Panc1 (cell line): ENCODE data around the gene HELZ2. TPM values are rescaled to one million over a fixed set of nuclear protein-coding genes. Genes with fewer than 3 reads are reported as not detected.

Source experiments
- ATAC-seq: fragments of 200-7000 bp; cut with Tn5 transposase; 2 replicates; pipeline ENCODE4 v1.9.1; 2020; ENCODE audit warnings: mild to moderate bottlenecking, moderate library complexity
- BruUV-seq: library from RNA; stranded (reverse); fragments of 400-500 nt; replicated peaks from 2 replicates; lab custom pipeline; 2021; lab: Mats Ljungman, UMichigan
- CTCF ChIA-PET: fragments of 300-600 bp; sonication (Branson Sonifier 250); formaldehyde crosslinking; loops from one replicate; lab custom pipeline; 2022; ENCODE audit warnings: antibody characterized with exemption; lab: Charles Lee
- POLR2A ChIA-PET: fragments of 300-600 bp; sonication (Branson Sonifier 250); formaldehyde crosslinking; loops from one replicate; lab custom pipeline; 2022; ENCODE audit warnings: antibody characterized with exemption; lab: Charles Lee
- DNase-seq: peaks from one replicate; pipeline ENCODE4 v3.0.0-alpha.2; 2010; ENCODE audit warnings: low read depth, low spot score
- H3K27ac ChIP-seq: 2 replicates; pipeline ENCODE4 v1.5.1; 2011; ENCODE audit warnings: mild to moderate bottlenecking, low read length, inconsistent platforms
- H3K27me3 ChIP-seq: fragments of 200-500 bp; sonication (Bioruptor generic); 2 replicates; pipeline ENCODE4 v1.6.0; 2014; ENCODE audit warnings: low read length, inconsistent platforms; ENCODE audit not compliant: control insufficient read depth, insufficient read depth
- H3K36me3 ChIP-seq: fragments of 200-500 bp; sonication (Bioruptor generic); 2 replicates; pipeline ENCODE4 v1.5.1; 2014; ENCODE audit warnings: inconsistent platforms, mild to moderate bottlenecking, low read length, moderate library complexity; ENCODE audit not compliant: control insufficient read depth, insufficient read depth
- H3K4me1 ChIP-seq: 2 replicates; pipeline ENCODE4 v1.5.1; 2011; ENCODE audit warnings: inconsistent platforms, mild to moderate bottlenecking, low read length, moderate library complexity; ENCODE audit not compliant: control insufficient read depth, insufficient read depth
- H3K4me3 ChIP-seq, 2 experiments: 2 replicates each; pipeline ENCODE4 v1.5.1; 2011 to 2012; ENCODE audit warnings: low read depth in 2 of 2, low read length in 2 of 2, mild to moderate bottlenecking in 2 of 2, inconsistent platforms in 1 of 2, moderate library complexity in 1 of 2
- H3K9me3 ChIP-seq: fragments of 200-500 bp; sonication (Bioruptor generic); 2 replicates; pipeline ENCODE4 v1.5.1; 2014; ENCODE audit warnings: low read depth, mild to moderate bottlenecking, inconsistent platforms, low read length, moderate library complexity; ENCODE audit not compliant: control insufficient read depth, insufficient read depth
- POLR2AphosphoS5 ChIP-seq: IDR thresholded peaks from 2 replicates; pipeline ENCODE4 v1.6.1; 2012; ENCODE audit warnings: mild to moderate bottlenecking, low read depth, low read length, moderate library complexity
- SIN3A ChIP-seq: IDR thresholded peaks from 2 replicates; pipeline ENCODE4 v1.6.1; 2012; ENCODE audit warnings: low read depth, mild to moderate bottlenecking, low read length, moderate library complexity, borderline replicate concordance; ENCODE audit not compliant: insufficient read depth
- TCF7L2 ChIP-seq: IDR thresholded peaks from 2 replicates; pipeline ENCODE4 v1.6.1; 2011; ENCODE audit warnings: mild to moderate bottlenecking, low read depth, low read length, inconsistent platforms
- in situ Hi-C: cut with HindIII; loops from 2 replicates; pipeline ENCODE4 v1.10.0; 2016; ENCODE audit warnings: low sequenced_read_pairs, low pct_unique_long_range_greater_than_20kb
- intact Hi-C: fragments of 100-400 bp; cut with micrococcal nuclease; formaldehyde crosslinking; loops from one replicate; pipeline ENCODE4 v1.10.0; 2022; ENCODE audit not compliant: unreplicated experiment
- total RNA-seq: library from RNA; stranded (reverse); gene quantifications from one replicate; pipeline ENCODE4 v1.2.1, GENCODE V29; 2021; ENCODE audit not compliant: unreplicated experiment
- TF ChIP-seq, protein P1 (sequence below), 2 experiments: IDR thresholded peaks; 2 replicates each; pipeline ENCODE4 v1.6.1; 2011 to 2012; ENCODE audit warnings: low read depth in 2 of 2, control low read depth in 1 of 2, low read length in 1 of 2, mild to moderate bottlenecking in 1 of 2, moderate library complexity in 1 of 2; ENCODE audit not compliant: insufficient read depth in 1 of 2
- TF ChIP-seq, protein P2 (sequence below): fragments of 450-650 bp; IDR thresholded peaks from 2 replicates; pipeline ENCODE4 v1.5.1; 2017; ENCODE audit warnings: mild to moderate bottlenecking

HELZ2 gene
- total RNA-seq, 1 experiment from 2014 or later: 41.5 TPM

GRCh38 chr20:63532449-63532971 is 41.5 kb downstream of the HELZ2 start:
- H3K4me1 ChIP-seq: peaks cover 17% of the 10 kb centered on the region
- CTCF ChIA-PET: no interaction called here
- H3K36me3 ChIP-seq: no peaks in the 10 kb centered on the region
- in situ Hi-C loops: loop anchor here (10.0 kb wide), 1 partner anchor 62 kb away; no protein-coding TSS in a partner anchor
- ATAC-seq (no peak), DNase-seq (no peak)
- H3K27ac ChIP-seq: no peak overlapping the region
- no TSS peak for BruUV-seq
- H3K9me3 ChIP-seq: no peaks in the 10 kb centered on the region
- POLR2A ChIA-PET: interaction anchor here (1.1 kb wide), 1 partner anchor 11 kb away, joined by 4 read pairs; no protein-coding TSS in a partner anchor
- intact Hi-C loops: no loop called here
- TF ChIP-seq TCF7L2 (no peak), SIN3A (no peak), POLR2AphosphoS5 (no peak)
- TF ChIP-seq, protein P1, sequence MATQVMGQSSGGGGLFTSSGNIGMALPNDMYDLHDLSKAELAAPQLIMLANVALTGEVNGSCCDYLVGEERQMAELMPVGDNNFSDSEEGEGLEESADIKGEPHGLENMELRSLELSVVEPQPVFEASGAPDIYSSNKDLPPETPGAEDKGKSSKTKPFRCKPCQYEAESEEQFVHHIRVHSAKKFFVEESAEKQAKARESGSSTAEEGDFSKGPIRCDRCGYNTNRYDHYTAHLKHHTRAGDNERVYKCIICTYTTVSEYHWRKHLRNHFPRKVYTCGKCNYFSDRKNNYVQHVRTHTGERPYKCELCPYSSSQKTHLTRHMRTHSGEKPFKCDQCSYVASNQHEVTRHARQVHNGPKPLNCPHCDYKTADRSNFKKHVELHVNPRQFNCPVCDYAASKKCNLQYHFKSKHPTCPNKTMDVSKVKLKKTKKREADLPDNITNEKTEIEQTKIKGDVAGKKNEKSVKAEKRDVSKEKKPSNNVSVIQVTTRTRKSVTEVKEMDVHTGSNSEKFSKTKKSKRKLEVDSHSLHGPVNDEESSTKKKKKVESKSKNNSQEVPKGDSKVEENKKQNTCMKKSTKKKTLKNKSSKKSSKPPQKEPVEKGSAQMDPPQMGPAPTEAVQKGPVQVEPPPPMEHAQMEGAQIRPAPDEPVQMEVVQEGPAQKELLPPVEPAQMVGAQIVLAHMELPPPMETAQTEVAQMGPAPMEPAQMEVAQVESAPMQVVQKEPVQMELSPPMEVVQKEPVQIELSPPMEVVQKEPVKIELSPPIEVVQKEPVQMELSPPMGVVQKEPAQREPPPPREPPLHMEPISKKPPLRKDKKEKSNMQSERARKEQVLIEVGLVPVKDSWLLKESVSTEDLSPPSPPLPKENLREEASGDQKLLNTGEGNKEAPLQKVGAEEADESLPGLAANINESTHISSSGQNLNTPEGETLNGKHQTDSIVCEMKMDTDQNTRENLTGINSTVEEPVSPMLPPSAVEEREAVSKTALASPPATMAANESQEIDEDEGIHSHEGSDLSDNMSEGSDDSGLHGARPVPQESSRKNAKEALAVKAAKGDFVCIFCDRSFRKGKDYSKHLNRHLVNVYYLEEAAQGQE (IDR thresholded peaks at IDR 0.05; ENCODE audit: insufficient read depth in 1 of 2, low read depth in 2 of 2, low read length in 1 of 2): no peak
- TF ChIP-seq, protein P2, sequence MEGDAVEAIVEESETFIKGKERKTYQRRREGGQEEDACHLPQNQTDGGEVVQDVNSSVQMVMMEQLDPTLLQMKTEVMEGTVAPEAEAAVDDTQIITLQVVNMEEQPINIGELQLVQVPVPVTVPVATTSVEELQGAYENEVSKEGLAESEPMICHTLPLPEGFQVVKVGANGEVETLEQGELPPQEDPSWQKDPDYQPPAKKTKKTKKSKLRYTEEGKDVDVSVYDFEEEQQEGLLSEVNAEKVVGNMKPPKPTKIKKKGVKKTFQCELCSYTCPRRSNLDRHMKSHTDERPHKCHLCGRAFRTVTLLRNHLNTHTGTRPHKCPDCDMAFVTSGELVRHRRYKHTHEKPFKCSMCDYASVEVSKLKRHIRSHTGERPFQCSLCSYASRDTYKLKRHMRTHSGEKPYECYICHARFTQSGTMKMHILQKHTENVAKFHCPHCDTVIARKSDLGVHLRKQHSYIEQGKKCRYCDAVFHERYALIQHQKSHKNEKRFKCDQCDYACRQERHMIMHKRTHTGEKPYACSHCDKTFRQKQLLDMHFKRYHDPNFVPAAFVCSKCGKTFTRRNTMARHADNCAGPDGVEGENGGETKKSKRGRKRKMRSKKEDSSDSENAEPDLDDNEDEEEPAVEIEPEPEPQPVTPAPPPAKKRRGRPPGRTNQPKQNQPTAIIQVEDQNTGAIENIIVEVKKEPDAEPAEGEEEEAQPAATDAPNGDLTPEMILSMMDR: no peak
- H3K27me3 ChIP-seq: no peaks in the 10 kb centered on the region
- H3K4me3 ChIP-seq: no peak overlapping the region

DNA sequence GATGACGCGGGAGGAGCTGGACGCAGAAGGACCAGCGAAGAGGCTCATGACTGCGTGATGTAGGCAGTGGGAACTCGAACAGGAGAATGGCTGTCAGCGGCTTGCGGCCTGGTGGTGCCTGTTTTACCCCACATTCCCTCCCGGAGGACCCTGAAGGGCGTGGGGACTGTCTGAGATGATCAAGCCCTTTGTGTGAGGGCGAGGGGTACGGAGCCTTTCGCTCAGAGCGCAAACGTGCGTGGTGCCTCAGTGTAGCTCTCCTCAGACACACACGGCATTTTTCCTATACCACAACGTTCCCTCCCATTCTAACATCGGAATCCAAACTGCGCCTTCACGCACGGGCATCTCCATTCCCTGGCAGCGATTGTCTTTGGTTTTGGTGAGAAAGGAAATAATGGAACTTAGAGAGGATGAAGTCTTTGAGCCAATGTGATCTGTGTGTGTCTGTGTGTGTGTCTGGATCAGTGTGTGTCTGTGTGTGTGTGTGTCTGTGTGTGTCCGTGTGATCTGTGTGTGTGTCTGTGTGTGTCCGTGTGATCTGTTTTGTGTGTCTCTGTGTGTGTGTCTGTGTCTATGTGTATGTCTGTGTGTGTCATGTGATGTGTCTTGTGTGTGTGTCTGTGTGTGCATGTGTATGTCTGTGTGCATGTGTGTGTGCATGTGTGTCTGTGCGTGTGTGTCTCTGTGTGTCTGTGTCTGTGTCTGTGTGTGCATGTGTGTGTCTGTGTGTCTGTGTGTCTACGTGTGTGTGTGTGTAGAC is 42.2 kb downstream of the HELZ2 start:
- H3K4me1 ChIP-seq: peaks cover 11% of the 10 kb centered on the region
- no peak overlapping the region for H3K27ac ChIP-seq
- ATAC-seq: no peak
- ChIA-PET POLR2A (interaction anchor here (0.8 to 1.1 kb wide), 2 partner anchors 11 to 229 kb away, joined by 4 to 10 read pairs; no protein-coding TSS in a partner anchor), CTCF (no interaction called here)
- no peak for DNase-seq
- no TSS peak for BruUV-seq
- no peaks in the 10 kb centered on the region for H3K27me3 ChIP-seq
- in situ Hi-C loops: loop anchor here (10.0 kb wide), 1 partner anchor 63 kb away; no protein-coding TSS in a partner anchor
- TF ChIP-seq SIN3A (no peak), TCF7L2 (no peak), POLR2AphosphoS5 (no peak; the same call in 1 of the 2 replicates)
- TF ChIP-seq, protein P1 (IDR thresholded peaks at IDR 0.05; ENCODE audit: insufficient read depth in 1 of 2, low read depth in 2 of 2, low read length in 1 of 2): no peak
- TF ChIP-seq, protein P2: no peak
- H3K4me3 ChIP-seq: no peak overlapping the region
- H3K9me3 ChIP-seq: no peaks in the 10 kb centered on the region
- intact Hi-C loops: no loop called here
- H3K36me3 ChIP-seq: no peaks in the 10 kb centered on the region
